GM12892 (cell line): Measurements from ENCODE around the gene GBA2.

ENCODE experiments used
- POLR2A ChIP-seq: IDR thresholded peaks from 2 replicates; pipeline ENCODE4 v1.6.1; 2011; ENCODE audit warnings: low read depth, low read length, control low read depth
- POLR2AphosphoS5 ChIP-seq: IDR thresholded peaks from 2 replicates; pipeline ENCODE4 v1.6.1; 2011; ENCODE audit warnings: low read depth, low read length, control low read depth
- TAF1 ChIP-seq: IDR thresholded peaks from 2 replicates; pipeline ENCODE4 v1.6.1; 2011; ENCODE audit warnings: low read depth, mild to moderate bottlenecking, control low read depth, low read length, borderline replicate concordance

GRCh38 chr9:35710818-35711500 lies 38.1 kb downstream of the GBA2 start:
- no peak for TF ChIP-seq POLR2AphosphoS5
- no peak for TF ChIP-seq POLR2A
- no peak for TF ChIP-seq TAF1
